ENCODE measurements around the gene DCAF15.
"Not testable (repeated sequence)": the region's sequence is repeated elsewhere in the genome, so short reads cannot be mapped to it uniquely, and the experiment has no call there.

Gene DCAF15

GRCh38 chr19:13959962-13960862 lies 7.9 kb downstream of the DCAF15 start:
- peak; percentile 57 for DNase-seq

GRCh38 chr19:13960863-13961784 lies 8.8 kb downstream of the DCAF15 start:
- no peak for DNase-seq

- DNase-seq: peak; percentile 30
Observed at GRCh38 chr19:13961826-13962698, 9.8 kb downstream of the DCAF15 start.

- no peak for DNase-seq
Observed at GRCh38 chr19:13962699-13963602, 10.6 kb downstream of the DCAF15 start.

- no peak for DNase-seq
Observed at GRCh38 chr19:13963603-13964105, 11.3 kb downstream of the DCAF15 start.

- no peak for DNase-seq
Observed at GRCh38 chr19:13964776-13965175, 12.5 kb downstream of the DCAF15 start.

- DNase-seq: no peak
Observed at GRCh38 chr19:13965377-13965896, 13.1 kb downstream of the DCAF15 start.

GRCh38 chr19:13965926-13966683 lies 13.8 kb downstream of the DCAF15 start:
- DNase-seq: no peak

- DNase-seq: no peak
Observed at GRCh38 chr19:13966684-13967128, 14.4 kb downstream of the DCAF15 start.

- not testable (repeated sequence) for DNase-seq
Observed at GRCh38 chr19:13967206-13967605, 14.9 kb downstream of the DCAF15 start.

- DNase-seq: no peak
Observed at GRCh38 chr19:13968383-13968935, 16.1 kb downstream of the DCAF15 start.

- no peak for DNase-seq
Observed at GRCh38 chr19:13968999-13969398, 16.7 kb downstream of the DCAF15 start.

- no peak for DNase-seq
Observed at GRCh38 chr19:13969897-13970296, 17.6 kb downstream of the DCAF15 start.

- not testable (repeated sequence) for DNase-seq
Observed at GRCh38 chr19:13971868-13972267, 19.6 kb downstream of the DCAF15 start.

GRCh38 chr19:13972368-13973155 lies 20.3 kb downstream of the DCAF15 start:
- no peak for DNase-seq

GRCh38 chr19:13973479-13973878 lies 21.2 kb downstream of the DCAF15 start:
- DNase-seq: not testable (repeated sequence)

- peak; percentile 43 for DNase-seq
Observed at GRCh38 chr19:13974073-13974472, 21.8 kb downstream of the DCAF15 start.

GRCh38 chr19:13975870-13976269 lies 23.6 kb downstream of the DCAF15 start:
- DNase-seq: no peak

GRCh38 chr19:13976446-13976845 lies 24.1 kb downstream of the DCAF15 start:
- no peak for DNase-seq
